UCSD-AML1 (cell line): ENCODE measurements around the gene CARD9.
"Not testable (repeated sequence)": the region's sequence is repeated elsewhere in the genome, so short reads cannot be mapped to it uniquely, and the experiment has no call there.

Source experiments
- DNase-seq: peaks from one replicate; lab custom pipeline; 2025; ENCODE audit not compliant: unreplicated experiment; lab: John Stamatoyannopoulos, UW

CARD9 gene

DNA sequence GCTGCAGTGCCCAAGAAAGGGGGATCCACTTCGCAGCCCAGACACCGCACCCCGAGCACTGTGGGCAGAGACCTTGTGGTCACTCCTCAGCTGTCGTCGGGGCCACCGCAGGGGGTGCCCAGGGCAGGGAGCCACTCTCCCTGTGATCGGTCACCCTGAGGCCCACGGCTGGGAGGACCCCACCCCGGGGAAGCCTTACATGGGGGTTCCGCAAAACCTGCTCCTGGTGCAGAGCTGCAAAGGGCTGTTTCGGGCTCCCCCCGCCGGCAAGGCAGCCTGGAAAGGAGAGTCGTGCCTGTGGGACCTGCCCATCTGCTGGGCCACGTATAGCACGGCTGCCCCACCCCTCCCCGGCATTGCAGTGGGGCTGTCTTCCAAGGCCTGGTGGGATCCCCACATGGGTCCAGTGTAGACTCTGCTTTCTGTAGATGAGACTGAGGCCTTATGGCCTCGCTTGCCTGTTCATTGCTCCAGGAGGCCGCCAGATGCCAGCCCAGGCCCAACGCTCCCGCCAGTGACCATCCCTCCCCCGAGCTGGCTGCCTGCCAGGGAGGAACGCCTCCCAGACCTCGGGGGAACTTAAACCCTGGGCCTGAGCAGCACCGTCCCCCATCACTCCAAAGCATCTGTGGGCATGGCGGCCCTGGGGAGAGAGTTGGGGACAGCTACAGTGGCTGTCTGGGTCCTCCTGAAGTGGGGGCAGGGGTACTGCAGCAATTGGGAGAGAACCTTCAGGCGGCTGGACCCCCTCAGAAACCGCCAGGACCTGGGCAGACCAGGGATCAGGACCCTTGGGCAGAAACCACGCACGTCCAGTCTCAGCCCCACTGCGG, 8.3 kb downstream of the CARD9 start:
- no peak for DNase-seq

GRCh38 chr9:136363949-136364748, 9.3 kb downstream of the CARD9 start:
- no peak for DNase-seq

DNA sequence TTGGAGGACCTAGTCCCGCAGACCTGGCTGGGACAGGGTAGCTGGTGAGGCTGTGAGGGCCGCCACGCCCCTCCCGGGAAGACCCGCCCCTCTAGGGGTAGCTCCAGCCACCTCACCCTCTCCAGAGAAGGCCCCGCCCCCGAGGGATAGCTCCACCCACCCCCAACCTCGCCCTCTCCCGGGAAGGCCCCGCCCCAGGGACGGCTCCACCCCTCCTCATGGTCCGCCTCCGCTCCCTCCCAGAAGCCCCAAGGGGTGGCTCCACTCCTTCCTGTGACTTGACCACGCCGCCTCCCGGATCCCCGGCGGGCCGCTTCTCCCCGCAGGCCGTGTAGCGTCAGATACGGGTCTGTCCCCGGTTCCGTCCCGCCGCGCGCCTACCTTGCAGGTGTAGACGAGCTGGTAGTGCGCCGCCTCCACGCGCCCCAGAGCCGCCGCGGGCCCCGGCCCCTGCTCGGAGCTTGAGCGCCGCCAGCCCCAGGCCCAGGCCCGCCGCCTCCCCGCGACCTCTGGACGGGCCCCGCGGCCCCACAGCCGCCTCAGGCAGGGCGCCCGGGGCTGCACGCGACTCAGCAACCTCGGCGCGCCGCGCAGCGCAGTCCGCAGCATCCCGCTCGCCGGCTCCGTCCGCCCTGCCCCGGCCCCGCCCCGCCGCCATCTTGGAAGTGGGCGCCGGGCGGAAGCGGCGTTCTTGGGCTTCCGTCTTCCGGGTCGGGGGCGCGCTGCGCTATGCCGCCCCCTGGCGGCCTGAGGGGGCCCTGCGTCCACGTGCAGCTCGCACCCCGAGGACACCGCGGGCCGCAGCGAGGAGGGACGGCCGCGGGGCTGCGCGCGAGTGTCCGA, 10.1 kb downstream of the CARD9 start, which contains the start of gene DNLZ:
Gene DNLZ, minus strand, starts transcription at position 639 of the 843 bp plus-strand sequence. Its CDS starts 30 bp downstream, at position 609.
- DNase-seq, result peak; percentile 95

DNA sequence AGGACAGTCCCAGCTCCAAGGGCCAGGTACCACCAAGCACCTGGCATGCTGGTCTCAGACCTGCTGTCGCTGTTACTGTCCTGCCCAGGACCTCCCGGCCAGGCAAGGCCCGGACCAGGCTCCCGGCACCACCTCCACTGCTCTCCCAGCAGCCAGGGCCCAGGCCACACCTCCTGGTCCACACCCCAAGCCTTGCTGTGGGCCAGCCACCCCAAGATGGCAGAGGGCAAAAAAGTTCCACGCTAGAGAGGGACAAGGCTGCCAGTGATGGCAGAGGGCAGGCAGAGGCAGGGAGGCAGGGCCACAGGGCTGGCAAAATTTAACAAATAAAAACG, 11.1 kb downstream of the CARD9 start:
- DNase-seq, result no peak

DNA sequence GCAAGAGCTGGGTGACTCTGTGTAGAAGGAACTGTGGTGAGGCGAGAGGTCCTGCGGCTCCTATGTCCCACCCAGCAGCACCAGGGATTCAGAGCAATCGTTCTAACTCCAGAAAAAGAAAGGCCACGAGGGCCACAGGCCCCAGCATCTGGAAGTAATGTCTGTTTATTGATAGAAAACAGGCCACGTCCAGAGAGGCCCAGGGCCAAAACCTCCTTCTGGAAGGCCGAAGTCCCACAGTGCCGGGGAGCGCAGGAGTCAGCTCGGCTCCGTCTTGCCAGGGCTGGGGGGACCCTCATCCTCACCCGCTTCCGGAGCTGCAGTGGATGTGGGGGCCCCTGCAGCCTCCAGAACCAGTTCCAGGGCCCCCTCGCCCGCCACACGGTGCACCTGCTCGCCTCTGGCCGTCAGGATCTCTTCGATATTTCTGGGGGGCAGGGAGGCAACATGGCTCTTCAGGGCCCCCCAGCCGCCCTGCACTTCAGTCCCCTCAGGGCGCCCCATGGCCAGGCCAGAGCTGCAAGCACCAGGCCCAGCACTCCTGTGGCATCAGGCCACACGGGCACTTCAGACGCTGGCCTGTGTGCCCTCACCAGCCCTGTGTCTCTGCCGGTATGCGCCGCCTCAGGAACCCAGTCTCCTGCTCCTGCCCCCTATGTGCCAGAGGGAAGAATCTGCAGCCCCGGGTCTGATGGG, 11.6 kb downstream of the CARD9 start:
- no peak for DNase-seq

DNA sequence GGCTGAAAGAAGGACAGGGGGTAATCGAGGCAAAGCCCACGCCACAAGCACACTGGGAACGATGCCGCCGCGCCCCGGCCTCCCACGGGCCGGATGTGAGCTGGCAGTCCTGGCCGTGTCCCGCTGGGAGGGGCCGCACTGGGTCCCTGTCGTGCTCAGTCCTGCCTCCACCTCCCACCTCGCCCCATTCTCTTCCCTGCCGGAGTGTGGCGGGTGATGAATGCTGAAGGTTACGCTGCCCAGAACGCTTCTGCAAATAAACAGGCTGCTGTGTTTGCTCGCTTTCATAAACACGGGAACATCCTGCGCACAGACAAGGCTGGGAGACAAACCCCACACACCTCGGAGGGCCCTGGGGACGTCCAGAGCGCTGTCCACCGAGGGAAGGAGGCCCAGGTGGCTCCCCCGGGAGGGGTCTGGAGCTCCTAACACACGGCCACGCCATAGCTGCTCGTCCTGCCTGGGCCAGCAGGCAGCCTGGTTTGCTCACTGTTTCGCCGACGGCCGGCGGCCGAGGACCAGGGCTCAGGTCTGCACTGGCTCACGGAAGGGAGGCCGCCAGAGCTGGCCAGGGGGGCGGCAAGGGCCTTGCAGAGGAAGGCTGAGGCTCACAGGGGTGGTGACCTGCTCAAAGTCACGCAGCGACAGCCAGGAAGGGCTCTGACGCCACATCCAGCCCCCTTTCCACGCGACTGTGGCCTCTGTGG, 12.3 kb downstream of the CARD9 start:
- DNase-seq, result no peak

DNA sequence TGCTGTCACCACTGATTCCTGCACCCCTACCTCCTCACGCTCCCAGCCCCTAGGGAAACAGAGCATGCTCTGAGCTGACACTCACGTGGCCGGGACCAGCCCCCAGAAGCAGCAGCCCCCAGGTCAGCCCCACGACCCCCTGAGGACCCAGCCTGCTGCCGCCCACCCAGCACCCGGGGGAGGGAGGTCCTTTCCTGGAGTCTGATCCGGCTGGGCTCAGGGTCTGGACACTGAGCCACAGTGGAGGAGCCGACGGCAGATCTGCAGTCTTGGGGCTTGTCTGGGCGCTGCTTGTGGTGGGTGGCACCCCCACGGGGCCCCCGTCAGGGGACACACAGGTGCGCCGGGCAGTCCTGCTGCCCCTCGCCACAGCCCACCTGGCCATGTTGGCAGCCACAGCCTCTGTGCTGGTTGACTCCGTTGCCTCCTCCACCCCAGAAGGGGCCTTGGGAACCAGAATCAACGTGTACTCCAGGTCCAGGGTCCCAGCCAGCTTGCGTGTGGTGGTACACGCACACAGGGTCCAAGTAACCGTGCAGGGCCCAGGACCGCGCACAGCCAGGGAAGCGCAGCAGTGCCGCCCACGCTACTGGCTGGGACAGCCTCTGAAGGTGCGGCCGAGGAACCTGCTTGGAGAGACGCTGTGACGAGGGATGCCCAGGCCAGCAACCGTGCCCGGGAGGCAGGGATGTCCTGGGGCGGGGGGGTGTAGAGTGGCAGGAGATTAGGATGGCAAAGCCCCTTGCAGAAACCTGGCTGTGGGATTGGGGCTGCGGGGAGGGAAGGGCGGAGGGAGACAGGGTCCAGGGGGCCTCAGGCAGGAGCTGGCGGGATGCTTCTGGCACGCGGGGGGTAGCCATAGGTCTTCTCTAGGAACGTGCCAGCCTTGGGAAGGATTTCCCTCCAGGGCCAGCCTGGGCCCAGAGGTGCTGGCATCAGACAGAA, 13.4 kb downstream of the CARD9 start:
- DNase-seq, result no peak

- no peak for DNase-seq
These were observed 14.6 kb downstream of the CARD9 start for GRCh38 chr9:136358888-136359287.

DNA sequence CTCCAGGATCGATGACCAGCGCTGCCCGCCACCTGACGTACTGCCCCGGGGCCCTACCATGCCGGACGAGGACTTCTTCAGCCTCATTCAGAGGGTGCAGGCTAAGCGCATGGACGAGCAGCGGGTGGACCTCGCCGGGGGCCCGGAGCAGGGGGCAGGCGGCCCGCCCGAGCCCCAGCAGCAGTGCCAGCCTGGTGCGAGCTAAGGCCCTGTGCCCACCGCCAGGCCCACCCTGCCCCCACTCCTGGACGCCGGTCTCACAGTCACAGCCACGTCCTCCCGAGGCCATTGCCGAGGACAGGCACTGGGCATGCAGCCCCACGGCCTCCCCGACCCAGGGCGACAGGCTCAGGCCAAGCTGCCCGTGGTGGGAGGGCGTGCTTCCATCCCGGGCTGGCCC, 15.5 kb downstream of the CARD9 start:
- DNase-seq, result no peak

- DNase-seq, result no peak
These were observed 16.2 kb downstream of the CARD9 start for GRCh38 chr9:136357202-136357725.

- no peak for DNase-seq
These were observed 17.6 kb downstream of the CARD9 start for GRCh38 chr9:136355616-136356557.

DNA sequence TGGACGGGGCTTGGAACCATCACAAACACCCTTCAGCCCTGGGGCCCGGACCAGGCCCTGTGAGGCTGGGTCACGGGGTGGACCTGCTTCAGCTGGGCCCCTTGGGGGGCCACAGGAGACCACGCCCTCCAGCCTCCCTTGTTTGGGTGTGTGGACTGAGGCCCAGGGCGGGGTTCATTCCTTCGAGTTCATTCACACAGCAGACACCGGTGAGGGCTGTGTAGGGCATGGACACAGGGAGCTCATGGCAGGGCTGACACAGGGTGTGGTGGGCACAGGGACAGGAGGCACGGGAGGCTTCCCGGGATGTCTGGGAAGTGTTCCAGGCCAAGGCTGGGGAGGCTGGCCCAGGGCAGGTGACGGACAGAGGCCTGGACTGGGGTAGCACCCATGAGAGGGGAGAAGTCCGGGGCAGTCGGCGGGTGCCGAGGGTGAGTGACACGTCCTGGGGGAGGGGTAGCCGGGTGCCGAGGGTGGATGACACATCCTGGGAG, 18.8 kb downstream of the CARD9 start:
- DNase-seq, result no peak

DNA sequence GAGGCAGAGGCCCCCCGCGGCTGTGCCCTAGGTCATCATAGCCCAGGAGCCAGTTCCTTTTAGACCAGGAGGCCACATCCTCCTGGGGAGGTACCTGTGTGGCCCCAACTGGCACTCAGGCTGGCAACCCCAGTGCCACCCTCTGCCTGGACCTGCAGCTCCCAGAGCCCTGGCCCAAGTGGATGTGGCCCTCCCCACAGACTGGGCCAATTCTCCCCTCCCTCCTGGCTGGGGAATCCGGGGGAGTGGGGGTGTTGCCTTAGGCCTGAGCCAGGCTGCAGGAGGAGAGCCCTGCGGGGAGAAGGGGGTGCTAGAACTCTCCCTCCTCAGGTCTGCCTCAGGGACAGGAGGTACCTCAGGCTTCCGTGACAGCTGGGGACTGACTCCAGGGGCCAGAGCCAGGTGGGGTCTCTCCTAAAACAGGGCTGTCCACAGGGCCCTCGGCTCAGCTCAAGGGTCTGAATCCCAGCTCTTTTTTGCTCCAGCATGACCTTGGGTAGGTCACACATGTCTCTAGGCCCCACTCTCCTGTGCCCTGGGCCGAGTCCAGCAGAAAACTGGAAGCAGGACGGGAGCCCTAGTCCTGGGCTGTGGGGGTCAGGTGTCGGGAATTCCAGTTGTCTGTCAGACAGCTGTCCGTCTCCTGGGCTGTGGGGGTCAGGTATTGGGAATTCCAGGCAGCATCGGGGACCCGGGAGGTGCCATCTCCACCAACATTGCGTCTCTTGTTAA, 19.5 kb downstream of the CARD9 start:
- no peak for DNase-seq

GRCh38 chr9:136353088-136353487, 20.4 kb downstream of the CARD9 start:
- DNase-seq, result no peak

- no peak for DNase-seq
These were observed 20.8 kb downstream of the CARD9 start for GRCh38 chr9:136352682-136353081.

DNA sequence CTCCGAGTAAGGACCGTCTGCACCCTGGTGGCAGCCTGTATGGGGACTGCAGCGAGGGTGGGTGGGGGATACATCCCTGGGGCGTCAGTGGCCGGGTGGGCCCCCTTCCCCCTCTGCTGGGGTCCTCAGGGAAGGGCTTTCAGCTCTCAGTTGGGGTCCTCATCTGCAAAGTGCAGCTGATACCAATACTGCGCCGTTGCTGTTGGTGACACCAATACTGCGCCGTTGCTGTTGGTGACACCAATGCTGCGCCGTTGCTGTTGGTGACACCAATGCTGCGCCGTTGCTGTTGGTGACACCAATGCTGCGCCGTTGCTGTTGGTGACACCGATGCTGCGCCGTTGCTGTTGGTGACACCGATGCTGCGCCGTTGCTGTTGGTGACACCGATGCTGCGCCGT, 21.6 kb downstream of the CARD9 start:
- not testable (repeated sequence) for DNase-seq

DNA sequence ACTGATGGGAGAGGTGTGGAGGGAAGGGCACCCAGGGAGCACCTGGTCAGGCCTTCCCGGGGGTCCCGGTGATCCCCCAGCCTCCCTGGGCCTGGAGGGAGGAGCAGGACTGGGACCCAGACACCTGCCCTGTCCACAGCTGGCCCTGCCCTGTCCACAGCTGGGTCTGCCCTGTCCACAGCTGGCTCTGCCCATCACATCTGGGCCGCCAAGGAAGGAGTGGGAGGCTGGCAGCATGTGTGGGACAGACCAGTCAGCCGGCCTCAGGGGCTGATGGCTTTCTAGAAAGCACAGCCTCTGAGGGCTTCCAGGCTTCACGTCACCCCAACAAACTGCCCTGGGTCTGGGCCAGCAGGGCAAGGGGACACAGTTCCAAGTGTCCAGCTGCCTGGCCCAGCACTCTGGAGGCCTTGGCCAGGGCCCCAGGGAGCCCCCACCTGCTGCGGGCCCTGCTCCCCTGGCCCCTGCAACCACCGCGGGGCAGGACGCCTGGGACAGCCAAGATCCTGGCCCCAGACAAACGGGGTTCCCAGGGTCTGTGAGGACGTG, 22.1 kb downstream of the CARD9 start:
- DNase-seq, result no peak
